Kidney epithelial cell (primary cell): ENCODE measurements around the gene SGSM2. TPM values are rescaled to one million over a fixed set of nuclear protein-coding genes. Genes with fewer than 3 reads are reported as not detected.

ENCODE experiments used
- DNase-seq: peaks from one replicate; pipeline ENCODE4 v3.0.0-alpha.2; 2010; ENCODE audit warnings: low read depth
- H3K27me3 ChIP-seq: 2 replicates; pipeline ENCODE4 v1.6.0; 2011; ENCODE audit warnings: low read length; ENCODE audit not compliant: control insufficient read depth, insufficient read depth
- H3K36me3 ChIP-seq: 2 replicates; pipeline ENCODE4 v1.5.1; 2011; ENCODE audit warnings: low read length; ENCODE audit not compliant: control insufficient read depth, insufficient read depth
- H3K4me3 ChIP-seq: 2 replicates; pipeline ENCODE4 v1.5.1; 2011; ENCODE audit warnings: low read depth, mild to moderate bottlenecking, control low read depth, low read length
- total RNA-seq: library from RNA; depleted of rRNA; stranded (reverse); fragments of >200 nt; gene quantifications from 2 replicates; pipeline ENCODE4 v1.2.3, GENCODE V29; 2015
- TF ChIP-seq, protein P1 (sequence below): IDR thresholded peaks from 2 replicates; pipeline ENCODE4 v1.5.1; 2011; ENCODE audit warnings: mild to moderate bottlenecking, moderate library complexity, low read length, control low read depth, inconsistent platforms; ENCODE audit not compliant: insufficient read depth, poor library complexity, severe bottlenecking

Gene SGSM2
- total RNA-seq, 1 donor from 2014 or later, result 24.7 TPM

DNA sequence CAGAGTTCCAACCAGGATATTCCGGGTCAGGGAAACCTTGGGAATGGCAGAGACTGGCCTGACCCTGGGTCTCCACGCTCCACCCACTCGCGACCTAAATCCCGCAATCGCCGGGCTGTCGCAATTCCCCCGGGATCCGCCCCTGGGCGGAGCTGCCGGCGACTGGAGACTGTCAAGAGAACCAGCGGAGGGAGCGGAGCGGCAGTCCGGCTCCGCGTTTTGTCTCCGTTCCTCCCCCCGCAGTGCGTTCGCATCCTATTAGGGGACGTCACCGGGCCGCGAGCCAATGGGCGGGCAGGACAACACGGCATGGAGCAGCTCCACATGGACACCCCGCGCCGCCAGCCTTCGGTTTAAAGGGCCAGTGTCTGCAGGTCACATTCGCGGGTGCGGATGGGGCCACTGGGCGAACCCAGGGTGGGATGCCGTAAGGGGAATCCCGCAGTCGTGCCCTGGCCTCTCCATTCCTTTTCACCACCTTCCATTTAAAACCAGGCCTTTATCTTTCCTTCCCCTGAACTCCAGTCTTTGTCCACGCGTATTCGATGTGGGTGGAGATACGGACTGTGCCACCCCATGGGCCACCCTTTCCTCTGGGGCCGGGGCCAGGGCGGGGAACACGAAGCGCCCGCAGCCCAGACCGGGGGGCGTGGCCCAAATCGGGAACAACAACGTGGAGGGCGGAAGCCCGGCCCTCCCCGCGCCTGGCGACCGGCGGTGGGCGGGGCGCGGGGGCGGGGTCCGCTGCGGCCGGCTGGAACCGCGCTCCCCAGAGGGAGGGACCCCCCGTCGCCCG is 64.3 kb downstream of the SGSM2 start:
- DNase-seq, result peak; percentile 94
- TF ChIP-seq, protein P1, sequence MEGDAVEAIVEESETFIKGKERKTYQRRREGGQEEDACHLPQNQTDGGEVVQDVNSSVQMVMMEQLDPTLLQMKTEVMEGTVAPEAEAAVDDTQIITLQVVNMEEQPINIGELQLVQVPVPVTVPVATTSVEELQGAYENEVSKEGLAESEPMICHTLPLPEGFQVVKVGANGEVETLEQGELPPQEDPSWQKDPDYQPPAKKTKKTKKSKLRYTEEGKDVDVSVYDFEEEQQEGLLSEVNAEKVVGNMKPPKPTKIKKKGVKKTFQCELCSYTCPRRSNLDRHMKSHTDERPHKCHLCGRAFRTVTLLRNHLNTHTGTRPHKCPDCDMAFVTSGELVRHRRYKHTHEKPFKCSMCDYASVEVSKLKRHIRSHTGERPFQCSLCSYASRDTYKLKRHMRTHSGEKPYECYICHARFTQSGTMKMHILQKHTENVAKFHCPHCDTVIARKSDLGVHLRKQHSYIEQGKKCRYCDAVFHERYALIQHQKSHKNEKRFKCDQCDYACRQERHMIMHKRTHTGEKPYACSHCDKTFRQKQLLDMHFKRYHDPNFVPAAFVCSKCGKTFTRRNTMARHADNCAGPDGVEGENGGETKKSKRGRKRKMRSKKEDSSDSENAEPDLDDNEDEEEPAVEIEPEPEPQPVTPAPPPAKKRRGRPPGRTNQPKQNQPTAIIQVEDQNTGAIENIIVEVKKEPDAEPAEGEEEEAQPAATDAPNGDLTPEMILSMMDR, result no peak
- Histone ChIP-seq H3K27me3 (no peaks in the 10 kb centered on the region), H3K36me3 (no peaks in the 10 kb centered on the region), H3K4me3 (peak overlapping the region; percentile 87)

DNA sequence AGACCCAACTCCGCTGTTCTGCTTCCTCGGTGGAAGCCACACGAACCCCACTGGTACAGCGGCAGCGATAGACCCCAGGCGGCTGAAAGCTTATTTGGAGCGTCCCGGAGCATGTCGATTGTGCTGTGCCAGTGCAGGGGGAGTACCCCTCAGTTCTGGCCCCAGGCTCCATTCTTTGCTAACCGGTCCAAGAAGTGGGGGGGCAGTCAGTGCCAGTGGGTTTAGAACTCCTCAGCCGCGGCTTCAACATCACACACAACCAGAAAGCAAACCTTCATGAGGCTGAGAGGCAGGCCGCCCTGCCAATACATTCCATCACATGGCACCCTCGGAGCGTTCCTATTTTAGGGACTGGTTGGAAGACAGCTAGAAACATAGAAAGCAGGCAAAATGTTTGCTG is 65.2 kb downstream of the SGSM2 start:
- Histone ChIP-seq H3K4me3 (peak overlapping the region; percentile 59), H3K27me3 (no peaks in the 10 kb centered on the region), H3K36me3 (no peaks in the 10 kb centered on the region)
- DNase-seq, result no peak
- TF ChIP-seq, protein P1, result no peak

DNA sequence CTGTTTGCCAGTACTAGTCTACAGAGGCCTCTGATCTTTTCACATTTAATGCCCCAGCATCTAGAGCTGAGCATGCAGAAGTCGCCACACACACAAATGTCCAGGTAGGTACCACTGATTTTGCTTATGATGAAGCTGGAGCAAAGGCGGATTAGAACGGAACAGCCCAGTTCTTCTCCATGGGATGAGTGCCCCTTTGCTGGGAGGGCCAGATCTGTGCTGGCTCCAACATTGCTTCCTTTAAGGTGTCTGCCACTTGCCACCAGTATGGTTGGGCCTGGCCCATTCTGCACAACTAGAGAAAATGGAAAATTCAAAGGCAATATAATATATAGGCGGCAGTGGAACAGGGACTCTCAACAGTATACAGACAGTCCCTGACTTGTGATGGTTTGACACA is 65.7 kb downstream of the SGSM2 start:
- no peaks in the 10 kb centered on the region for H3K36me3 ChIP-seq
- TF ChIP-seq, protein P1, result no peak
- H3K27me3 ChIP-seq, result no peaks in the 10 kb centered on the region
- no peak overlapping the region for H3K4me3 ChIP-seq
- no peak for DNase-seq

DNA sequence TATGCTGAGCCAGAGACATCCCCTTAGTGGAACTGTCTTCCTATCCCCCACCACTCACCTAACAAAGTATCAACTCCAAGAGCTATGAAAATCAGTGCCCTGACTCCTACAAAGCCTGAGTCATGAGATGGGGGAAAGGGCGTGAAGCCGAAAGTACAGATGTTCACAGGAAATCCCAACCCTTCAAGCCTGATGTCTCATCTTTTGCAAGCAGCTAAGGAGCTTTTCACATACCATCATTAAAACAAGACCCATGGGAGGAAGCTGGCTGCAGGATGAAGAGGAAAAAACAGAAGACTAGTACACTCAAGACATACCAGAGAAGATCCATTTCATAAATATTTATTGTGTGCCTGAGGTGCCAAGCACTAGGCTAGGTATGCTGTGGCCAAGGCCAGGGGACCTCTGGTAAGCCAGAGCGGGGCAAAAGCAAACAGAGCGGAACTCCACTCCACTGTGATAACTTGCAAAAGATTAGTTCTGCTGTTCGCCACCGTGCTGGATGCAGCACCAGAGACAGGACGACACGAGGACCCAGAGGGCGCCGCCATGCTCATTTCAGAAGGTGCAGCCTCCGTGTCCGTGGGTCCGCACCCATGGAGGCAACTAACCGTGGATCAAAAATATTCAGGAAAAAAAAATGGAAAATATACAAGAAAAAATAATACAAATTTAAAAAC is 68.1 kb downstream of the SGSM2 start:
- no peak overlapping the region for H3K4me3 ChIP-seq
- TF ChIP-seq, protein P1, result no peak
- DNase-seq, result no peak
- no peaks in the 10 kb centered on the region for H3K27me3 ChIP-seq
- no peaks in the 10 kb centered on the region for H3K36me3 ChIP-seq

DNA sequence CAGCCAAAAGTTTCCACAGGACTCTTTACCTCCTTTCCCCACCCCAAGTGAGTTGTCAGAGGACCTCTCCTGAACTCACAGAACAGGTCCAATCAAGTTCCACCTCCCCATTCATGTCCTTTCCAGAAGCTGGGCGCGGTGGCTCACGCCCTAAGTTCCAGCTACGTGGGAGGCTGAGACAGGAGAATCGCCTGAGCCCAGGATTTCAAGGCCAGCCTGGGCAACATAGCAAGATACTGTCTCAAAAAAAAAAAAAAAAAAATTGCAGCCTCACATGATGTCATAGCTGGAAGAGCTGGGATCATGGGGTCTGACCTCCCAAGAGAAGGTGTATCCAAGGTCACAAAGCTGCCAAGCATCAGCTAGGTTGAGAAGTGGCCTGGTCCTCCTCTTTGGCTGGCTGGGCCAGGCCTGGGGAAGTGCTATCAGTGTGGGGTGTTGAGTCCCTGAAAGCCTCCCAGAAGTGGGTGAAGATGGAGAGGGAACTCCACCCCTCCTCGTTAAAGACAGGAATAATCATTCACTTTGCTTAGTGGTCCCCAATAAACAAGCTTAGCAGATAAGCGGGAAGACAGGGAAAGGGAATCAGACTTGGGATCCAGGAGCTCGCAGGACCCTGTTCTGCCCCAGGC is 69.1 kb downstream of the SGSM2 start:
- no peaks in the 10 kb centered on the region for H3K27me3 ChIP-seq
- no peak overlapping the region for H3K4me3 ChIP-seq
- no peak for DNase-seq
- H3K36me3 ChIP-seq, result no peaks in the 10 kb centered on the region
- TF ChIP-seq, protein P1, result no peak
